HL-60 (cell line): ENCODE data around the gene BAHCC1.

ENCODE experiments used
- DNase-seq, 2 experiments: peaks; one replicate each; pipeline ENCODE4 v3.0.0-alpha.2; 2010 to 2020; ENCODE audit warnings: low read depth in 1 of 2, low spot score in 1 of 2
- H3K27ac ChIP-seq: fragments of 250-450 bp; sonication (Bioruptor Pico); replicated peaks from 2 replicates; pipeline ENCODE4 v1.5.1; 2020; ENCODE audit warnings: mild to moderate bottlenecking, moderate library complexity
- H3K27me3 ChIP-seq: fragments of 250-450 bp; sonication (Bioruptor Pico); 2 replicates; pipeline ENCODE4 v1.5.1; 2021; ENCODE audit warnings: mild to moderate bottlenecking, moderate library complexity; ENCODE audit not compliant: insufficient read depth, poor library complexity, severe bottlenecking
- H3K4me3 ChIP-seq: replicated peaks from 2 replicates; pipeline ENCODE4 v1.5.1; 2011; ENCODE audit warnings: mild to moderate bottlenecking, control low read depth, low read length; ENCODE audit not compliant: insufficient read depth
- CTCF ChIP-seq: IDR thresholded peaks from one replicate; pipeline ENCODE4 v1.5.1; 2011; ENCODE audit warnings: low read length, control low read depth, inconsistent platforms; ENCODE audit not compliant: insufficient read depth
- GABPA ChIP-seq: IDR thresholded peaks from 2 replicates; pipeline ENCODE4 v1.6.1; 2012; ENCODE audit warnings: low read depth
- POLR2AphosphoS5 ChIP-seq: IDR thresholded peaks from 2 replicates; pipeline ENCODE4 v1.6.1; 2012; ENCODE audit warnings: low read depth
- REST ChIP-seq: IDR thresholded peaks from 2 replicates; pipeline ENCODE4 v1.6.1; 2012; ENCODE audit warnings: low read depth; ENCODE audit not compliant: insufficient replicate concordance
- SPI1 ChIP-seq: IDR thresholded peaks from 2 replicates; pipeline ENCODE4 v1.6.1; 2012; ENCODE audit warnings: low read depth, mild to moderate bottlenecking, borderline replicate concordance

The BAHCC1 gene

DNA sequence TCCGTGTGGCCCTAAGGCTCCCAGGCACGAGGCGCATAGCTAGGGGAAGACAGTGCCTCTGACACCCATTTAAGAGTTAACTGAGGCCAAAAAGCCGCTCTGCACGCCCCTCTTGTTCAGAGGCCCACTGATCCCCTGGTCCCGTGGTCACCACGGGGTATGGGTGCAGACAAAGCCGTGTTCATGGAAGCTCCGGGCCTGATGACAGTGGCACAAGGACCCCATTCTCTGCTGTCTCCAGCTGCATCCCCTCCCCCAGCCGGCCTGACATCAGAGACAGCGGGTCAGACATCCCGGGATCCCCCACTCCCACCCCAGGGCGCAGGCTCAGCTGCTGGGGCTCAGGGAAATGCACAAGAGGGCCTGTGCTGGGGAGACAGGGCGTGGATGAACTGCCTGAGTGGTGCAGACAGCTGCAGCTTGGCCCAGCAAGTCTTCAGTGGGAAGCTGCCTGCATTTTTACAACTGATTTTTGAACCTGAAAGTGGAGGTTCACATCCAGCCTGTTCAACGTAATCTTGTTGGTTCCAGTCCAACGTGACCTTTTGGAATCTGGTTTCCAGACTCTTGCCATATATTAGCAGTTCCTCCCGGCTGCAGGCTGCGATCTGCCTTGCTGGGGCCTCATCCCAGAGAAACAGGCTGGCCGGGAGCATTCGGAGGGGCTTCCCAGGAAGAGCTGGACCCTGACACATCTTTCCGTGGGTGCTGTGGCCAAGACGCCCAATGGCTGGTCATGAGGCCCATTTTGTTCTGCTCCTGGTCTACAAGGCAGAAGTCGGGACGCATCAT is 9.7 kb upstream of the BAHCC1 start:
- DNase-seq: no peak
- no peak overlapping the region for H3K27ac ChIP-seq
- no peak overlapping the region for H3K4me3 ChIP-seq
- no peak for TF ChIP-seq REST
- no peak for TF ChIP-seq POLR2AphosphoS5
- no peak for TF ChIP-seq GABPA
- no peak for TF ChIP-seq SPI1
- TF ChIP-seq CTCF: no peak
- H3K27me3 ChIP-seq: peaks cover 16% of the 10 kb centered on the region

GRCh38 chr17:81386141-81386645 is 9.1 kb upstream of the BAHCC1 start:
- peaks cover 16% of the 10 kb centered on the region for H3K27me3 ChIP-seq
- no peak overlapping the region for H3K27ac ChIP-seq
- TF ChIP-seq GABPA: no peak
- no peak for TF ChIP-seq POLR2AphosphoS5
- TF ChIP-seq SPI1: no peak
- no peak for TF ChIP-seq REST
- no peak for TF ChIP-seq CTCF
- DNase-seq: no peak
- H3K4me3 ChIP-seq: no peak overlapping the region

- peak overlapping the region; percentile 46 for H3K4me3 ChIP-seq
- TF ChIP-seq CTCF: no peak
- no peak for TF ChIP-seq POLR2AphosphoS5
- no peak for TF ChIP-seq REST
- TF ChIP-seq SPI1: no peak
- no peak for TF ChIP-seq GABPA
- peaks cover 16% of the 10 kb centered on the region for H3K27me3 ChIP-seq
- H3K27ac ChIP-seq: no peak overlapping the region
- DNase-seq: no peak
These were observed 8.6 kb upstream of the BAHCC1 start for GRCh38 chr17:81386646-81387099.
